ENCODE results near the gene KANSL3. TPM values are rescaled to one million over a fixed set of nuclear protein-coding genes. Genes with fewer than 3 reads are reported as not detected.

Gene KANSL3
- total RNA-seq, 6 donors from 2014 or later = 41.3 to 133 (median 53.0) TPM

GRCh38 chr2:96623116-96623515 lies 15.0 kb downstream of the KANSL3 start:
- Histone ChIP-seq H3K4me3 (no peak overlapping the region), H3K27ac (peak overlapping the region in 2 of 4 donors; percentile 4 to 36), H3K36me3 (peaks cover 0 to 27% (median 19%) of the 10 kb centered on the region in 4 donors), H3K27me3 (no peaks in the 10 kb centered on the region), H3K4me1 (peaks cover 23 to 46% (median 37%) of the 10 kb centered on the region in 4 donors), H3K9me3 (no peaks in the 10 kb centered on the region)
- no peak for TF ChIP-seq EP300 (IDR thresholded peaks at IDR 0.05)
- TF ChIP-seq CTCF (IDR thresholded peaks at IDR 0.05) = no peak
- TF ChIP-seq POLR2A (IDR thresholded peaks at IDR 0.05) = no peak
- TF ChIP-seq POLR2AphosphoS5 (IDR thresholded peaks at IDR 0.05) = no peak
- ATAC-seq (ENCODE audit: low FRiP score in 2 of 2) (peak in 1 of 2 donors; percentile 48), DNase-seq (no peak)
- 66 to 87% methylated on average over 3 of the region's 3 CpGs for WGBS, 2 donors

DNA sequence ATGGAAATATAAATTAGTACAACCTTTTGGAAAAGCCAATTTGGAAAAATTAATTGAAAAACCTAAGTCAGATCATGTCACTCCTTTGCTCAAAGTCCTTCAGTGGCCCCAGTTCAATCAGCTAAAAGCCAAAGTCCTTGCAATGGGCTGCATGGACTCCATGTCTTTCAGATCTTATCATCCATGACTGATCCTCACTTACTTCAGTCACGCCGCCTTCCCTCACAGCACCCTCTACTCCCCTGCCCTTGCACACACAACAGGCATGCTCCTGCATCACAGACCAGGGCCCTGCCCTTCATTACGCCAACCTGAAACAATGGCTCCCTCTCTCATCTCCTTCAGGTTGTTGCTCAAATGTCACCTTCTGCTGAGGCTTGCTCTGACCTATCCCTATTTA lies 15.6 kb downstream of the KANSL3 start:
- 96 to 98% methylated on average over 3 of the region's 3 CpGs for WGBS, 2 donors
- peak overlapping the region in 1 of 4 donors; percentile 4 for H3K27ac ChIP-seq

GRCh38 chr2:96618596-96619283 lies 19.4 kb downstream of the KANSL3 start:
- peak in 1 of 2 donors; percentile 87 for ATAC-seq (ENCODE audit: low FRiP score in 2 of 2)
- WGBS, 2 donors = 76 to 80% methylated on average over 8 of the region's 8 CpGs

More for the DNA sequence above, 15.6 kb downstream of the KANSL3 start:
- no peak for ATAC-seq (ENCODE audit: low FRiP score in 2 of 2)
- no peak overlapping the region for H3K4me3 ChIP-seq
- no peak for DNase-seq
- H3K4me1 ChIP-seq = peaks cover 27 to 42% (median 37%) of the 10 kb centered on the region in 4 donors
- no peaks in the 10 kb centered on the region for H3K27me3 ChIP-seq
- no peak for TF ChIP-seq EP300 (IDR thresholded peaks at IDR 0.05)
- no peak for TF ChIP-seq POLR2A (IDR thresholded peaks at IDR 0.05)
- TF ChIP-seq CTCF (IDR thresholded peaks at IDR 0.05) = no peak
- TF ChIP-seq POLR2AphosphoS5 (IDR thresholded peaks at IDR 0.05) = no peak
- H3K36me3 ChIP-seq = peaks cover 0 to 23% (median 14%) of the 10 kb centered on the region in 4 donors
- no peaks in the 10 kb centered on the region for H3K9me3 ChIP-seq

DNA sequence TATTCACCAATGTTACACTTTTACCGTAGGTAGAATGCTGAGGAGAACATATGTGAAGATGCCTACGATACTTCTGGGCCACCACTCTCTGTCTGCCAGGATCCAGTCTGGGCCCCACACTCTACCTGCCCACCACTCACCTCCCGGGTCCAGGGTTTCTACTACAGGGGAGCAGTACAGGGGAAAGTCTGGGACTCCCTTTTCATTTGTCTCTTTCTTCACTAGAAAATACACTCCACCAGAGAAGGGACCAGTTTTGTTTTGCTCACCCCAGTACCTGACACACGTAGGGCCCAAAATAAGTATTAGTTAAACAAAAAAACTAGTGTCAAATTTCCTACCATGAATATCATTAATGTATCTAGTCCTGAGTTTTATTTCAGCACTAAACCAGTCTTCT lies 21.1 kb downstream of the KANSL3 start:
- H3K9me3 ChIP-seq = no peaks in the 10 kb centered on the region
- 90% methylated on average over 4 of the region's 4 CpGs for WGBS, 2 donors
- TF ChIP-seq EP300 (IDR thresholded peaks at IDR 0.05) = no peak
- no peak for TF ChIP-seq CTCF (IDR thresholded peaks at IDR 0.05)
- TF ChIP-seq POLR2A (IDR thresholded peaks at IDR 0.05) = no peak
- no peak for TF ChIP-seq POLR2AphosphoS5 (IDR thresholded peaks at IDR 0.05)
- H3K36me3 ChIP-seq = peaks cover 18 to 70% (median 45%) of the 10 kb centered on the region in 4 donors
- no peaks in the 10 kb centered on the region for H3K27me3 ChIP-seq
- ATAC-seq (ENCODE audit: low FRiP score in 2 of 2) = no peak
- no peak overlapping the region for H3K4me3 ChIP-seq
- no peak for DNase-seq
- H3K27ac ChIP-seq = peak overlapping the region; percentile 32 to 76 (median 60)
- H3K4me1 ChIP-seq = peaks cover 5 to 26% (median 18%) of the 10 kb centered on the region in 4 donors

More at GRCh38 chr2:96618596-96619283, 19.4 kb downstream of the KANSL3 start:
- no peak for TF ChIP-seq POLR2AphosphoS5 (IDR thresholded peaks at IDR 0.05)
- TF ChIP-seq EP300 (IDR thresholded peaks at IDR 0.05) = no peak
- no peak for TF ChIP-seq POLR2A (IDR thresholded peaks at IDR 0.05)
- TF ChIP-seq CTCF (IDR thresholded peaks at IDR 0.05) = no peak
- H3K36me3 ChIP-seq = peaks cover 2 to 53% (median 30%) of the 10 kb centered on the region in 4 donors
- H3K27me3 ChIP-seq = no peaks in the 10 kb centered on the region
- no peak overlapping the region for H3K4me3 ChIP-seq
- no peaks in the 10 kb centered on the region for H3K9me3 ChIP-seq
- peaks cover 5 to 30% (median 22%) of the 10 kb centered on the region in 4 donors for H3K4me1 ChIP-seq
- DNase-seq = no peak
- peak overlapping the region in 3 of 4 donors; percentile 20 to 76 (median 43) for H3K27ac ChIP-seq
